Adrenal gland (tissue), 5 donors: ENCODE results near the gene ITIH2.

Experiments
- CTCF ChIP-seq, 6 experiments: fragments of 450-650 bp in 4 of 6; fragments of 200-600 bp in 2 of 6; sonication (generic) in 1 of 6; IDR thresholded peaks; 1 replicate in 5 of 6; 2 replicates in 1 of 6; pipeline versions ENCODE4 v1.5.1 to v1.8.0; 2016 to 2021; ENCODE audit warnings: antibody characterized with exemption in 6 of 6, mild to moderate bottlenecking in 2 of 6, moderate library complexity in 1 of 6
- POLR2A ChIP-seq, 2 donors: fragments of 450-650 bp; IDR thresholded peaks; one replicate each; pipeline ENCODE4 v1.6.1; 2017; ENCODE audit warnings: antibody characterized with exemption in 2 of 2, mild to moderate bottlenecking in 2 of 2, moderate library complexity in 1 of 2
- donor health status: DM: no; HTN: no; CAD: no.

GRCh38 chr10:7797582-7797981 is 94.5 kb downstream of the ITIH2 start:
- TF ChIP-seq CTCF (IDR thresholded peaks at IDR 0.05) (no peak), POLR2A (IDR thresholded peaks at IDR 0.05) (no peak)
